ENCODE data around the gene MRPL12.

Gene MRPL12

GRCh38 chr17:81659038-81659437 is 44.1 kb upstream of the MRPL12 start:
- no CpG with 5 or more reads among the region's 5 CpGs for WGBS (ENCODE audit: extremely low coverage, insufficient coverage, insufficient read length)
- no peak overlapping the region for H2BK5ac ChIP-seq (ENCODE audit: low read depth, low read length, poor library complexity)
- no peak overlapping the region for H3K14ac ChIP-seq (ENCODE audit: low read length)
- H3K27ac ChIP-seq (ENCODE audit: low read depth, low read length): no peak overlapping the region
- H3K18ac ChIP-seq (ENCODE audit: low read length): no peak overlapping the region
- H3K79me2 ChIP-seq (ENCODE audit: control insufficient read depth, insufficient read depth, low read length, poor library complexity): no peaks in the 10 kb centered on the region
- no peak overlapping the region for H2BK120ac ChIP-seq (ENCODE audit: insufficient read depth, low read length, poor library complexity)
- H3K79me1 ChIP-seq (ENCODE audit: low read length): no peaks in the 10 kb centered on the region
- no peak overlapping the region for H4K8ac ChIP-seq (ENCODE audit: low read depth, low read length)
- H3K9ac ChIP-seq (ENCODE audit: low read length): no peak overlapping the region
- H3K4me3 ChIP-seq (ENCODE audit: low read depth, low read length): no peak overlapping the region
- no peaks in the 10 kb centered on the region for H3K27me3 ChIP-seq (ENCODE audit: insufficient read depth, low read length)
- H3K23ac ChIP-seq (ENCODE audit: low read length): no peak overlapping the region
- H3K9me3 ChIP-seq (ENCODE audit: insufficient read depth, low read depth, low read length): no peaks in the 10 kb centered on the region
- H3K36me3 ChIP-seq (ENCODE audit: control insufficient read depth in 1 of 2, insufficient read depth in 2 of 2, low read length in 2 of 2): no peaks in the 10 kb centered on the region
- no peak overlapping the region for H2AFZ ChIP-seq (ENCODE audit: insufficient read depth, low read length, poor library complexity)
- no peak overlapping the region for H3K4me2 ChIP-seq (ENCODE audit: low read length)
- no peak overlapping the region for H2AK5ac ChIP-seq (ENCODE audit: low read length)
- H3K4me1 ChIP-seq (ENCODE audit: control insufficient read depth in 1 of 2, insufficient read depth in 2 of 2, low read length in 2 of 2): peaks cover 1 to 2% of the 10 kb centered on the region in 2 experiments
- H3K4ac ChIP-seq (ENCODE audit: low read depth, low read length): no peak overlapping the region
- peak; percentile 57 to 87 for DNase-seq
- H2BK12ac ChIP-seq (ENCODE audit: low read length): no peak overlapping the region
- no peak overlapping the region for H4K91ac ChIP-seq (ENCODE audit: low read depth, low read length)
- H4K12ac ChIP-seq (ENCODE audit: low read depth, low read length): no peak overlapping the region

- Histone ChIP-seq H3K79me1 (ENCODE audit: low read length) (no peaks in the 10 kb centered on the region), H3K9me3 (ENCODE audit: insufficient read depth, low read depth, low read length) (no peaks in the 10 kb centered on the region), H3K4me1 (ENCODE audit: control insufficient read depth in 1 of 2, insufficient read depth in 2 of 2, low read length in 2 of 2) (peaks cover 6 to 8% of the 10 kb centered on the region in 2 experiments), H3K4ac (ENCODE audit: low read depth, low read length) (no peak overlapping the region), H3K18ac (ENCODE audit: low read length) (no peak overlapping the region), H4K12ac (ENCODE audit: low read depth, low read length) (no peak overlapping the region), H4K8ac (ENCODE audit: low read depth, low read length) (no peak overlapping the region), H3K23ac (ENCODE audit: low read length) (no peak overlapping the region), H3K4me3 (ENCODE audit: low read depth, low read length) (no peak overlapping the region), H3K27ac (ENCODE audit: low read depth, low read length) (no peak overlapping the region), H3K79me2 (ENCODE audit: control insufficient read depth, insufficient read depth, low read length, poor library complexity) (no peaks in the 10 kb centered on the region), H2AK5ac (ENCODE audit: low read length) (no peak overlapping the region), H2BK5ac (ENCODE audit: low read depth, low read length, poor library complexity) (no peak overlapping the region), H3K9ac (ENCODE audit: low read length) (no peak overlapping the region), H2AFZ (ENCODE audit: insufficient read depth, low read length, poor library complexity) (no peak overlapping the region), H3K14ac (ENCODE audit: low read length) (no peak overlapping the region), H3K27me3 (ENCODE audit: insufficient read depth, low read length) (no peaks in the 10 kb centered on the region), H2BK120ac (ENCODE audit: insufficient read depth, low read length, poor library complexity) (no peak overlapping the region), H4K91ac (ENCODE audit: low read depth, low read length) (no peak overlapping the region), H3K36me3 (ENCODE audit: control insufficient read depth in 1 of 2, insufficient read depth in 2 of 2, low read length in 2 of 2) (peaks cover 0 to 5% of the 10 kb centered on the region in 2 experiments), H3K4me2 (ENCODE audit: low read length) (no peak overlapping the region), H2BK12ac (ENCODE audit: low read length) (no peak overlapping the region)
- WGBS (ENCODE audit: extremely low coverage, insufficient coverage, insufficient read length): no CpG with 5 or more reads among the region's 9 CpGs
- DNase-seq: peak in 1 of 2 donors; percentile 2
These were observed 42.7 kb upstream of the MRPL12 start for GRCh38 chr17:81660441-81660840.

GRCh38 chr17:81662002-81662401 is 41.2 kb upstream of the MRPL12 start:
- Histone ChIP-seq H3K23ac (ENCODE audit: low read length) (no peak overlapping the region), H3K27me3 (ENCODE audit: insufficient read depth, low read length) (no peaks in the 10 kb centered on the region), H3K36me3 (ENCODE audit: control insufficient read depth in 1 of 2, insufficient read depth in 2 of 2, low read length in 2 of 2) (peaks cover 0 to 5% of the 10 kb centered on the region in 2 experiments), H4K91ac (ENCODE audit: low read depth, low read length) (no peak overlapping the region), H3K79me2 (ENCODE audit: control insufficient read depth, insufficient read depth, low read length, poor library complexity) (peaks cover 12% of the 10 kb centered on the region), H2BK5ac (ENCODE audit: low read depth, low read length, poor library complexity) (no peak overlapping the region), H3K18ac (ENCODE audit: low read length) (no peak overlapping the region), H3K4me3 (ENCODE audit: low read depth, low read length) (no peak overlapping the region), H2AK5ac (ENCODE audit: low read length) (no peak overlapping the region), H2BK120ac (ENCODE audit: insufficient read depth, low read length, poor library complexity) (no peak overlapping the region), H4K8ac (ENCODE audit: low read depth, low read length) (no peak overlapping the region), H2AFZ (ENCODE audit: insufficient read depth, low read length, poor library complexity) (no peak overlapping the region), H3K79me1 (ENCODE audit: low read length) (peaks cover 10% of the 10 kb centered on the region), H3K4me2 (ENCODE audit: low read length) (no peak overlapping the region), H3K9ac (ENCODE audit: low read length) (no peak overlapping the region), H2BK12ac (ENCODE audit: low read length) (no peak overlapping the region), H3K9me3 (ENCODE audit: insufficient read depth, low read depth, low read length) (no peaks in the 10 kb centered on the region), H3K4me1 (ENCODE audit: control insufficient read depth in 1 of 2, insufficient read depth in 2 of 2, low read length in 2 of 2) (peaks cover 12 to 13% of the 10 kb centered on the region in 2 experiments), H4K12ac (ENCODE audit: low read depth, low read length) (no peak overlapping the region), H3K14ac (ENCODE audit: low read length) (no peak overlapping the region), H3K4ac (ENCODE audit: low read depth, low read length) (no peak overlapping the region), H3K27ac (ENCODE audit: low read depth, low read length) (no peak overlapping the region)
- no peak for DNase-seq
- no CpG with 5 or more reads among the region's 4 CpGs for WGBS (ENCODE audit: extremely low coverage, insufficient coverage, insufficient read length)

- Histone ChIP-seq H3K18ac (ENCODE audit: low read length) (no peak overlapping the region), H2BK12ac (ENCODE audit: low read length) (no peak overlapping the region), H3K27me3 (ENCODE audit: insufficient read depth, low read length) (no peaks in the 10 kb centered on the region), H4K12ac (ENCODE audit: low read depth, low read length) (no peak overlapping the region), H2BK5ac (ENCODE audit: low read depth, low read length, poor library complexity) (no peak overlapping the region), H3K23ac (ENCODE audit: low read length) (no peak overlapping the region), H3K4me1 (ENCODE audit: control insufficient read depth in 1 of 2, insufficient read depth in 2 of 2, low read length in 2 of 2) (peaks cover 16 to 18% of the 10 kb centered on the region in 2 experiments), H2AFZ (ENCODE audit: insufficient read depth, low read length, poor library complexity) (no peak overlapping the region), H3K79me1 (ENCODE audit: low read length) (peaks cover 11% of the 10 kb centered on the region), H3K9me3 (ENCODE audit: insufficient read depth, low read depth, low read length) (no peaks in the 10 kb centered on the region), H3K27ac (ENCODE audit: low read depth, low read length) (no peak overlapping the region), H3K9ac (ENCODE audit: low read length) (no peak overlapping the region), H2BK120ac (ENCODE audit: insufficient read depth, low read length, poor library complexity) (no peak overlapping the region), H3K4me2 (ENCODE audit: low read length) (no peak overlapping the region), H4K91ac (ENCODE audit: low read depth, low read length) (no peak overlapping the region), H3K4ac (ENCODE audit: low read depth, low read length) (no peak overlapping the region), H3K4me3 (ENCODE audit: low read depth, low read length) (no peak overlapping the region), H3K14ac (ENCODE audit: low read length) (no peak overlapping the region), H2AK5ac (ENCODE audit: low read length) (no peak overlapping the region), H3K79me2 (ENCODE audit: control insufficient read depth, insufficient read depth, low read length, poor library complexity) (peaks cover 13% of the 10 kb centered on the region), H3K36me3 (ENCODE audit: control insufficient read depth in 1 of 2, insufficient read depth in 2 of 2, low read length in 2 of 2) (peaks cover 3 to 11% of the 10 kb centered on the region in 2 experiments), H4K8ac (ENCODE audit: low read depth, low read length) (no peak overlapping the region)
- WGBS (ENCODE audit: extremely low coverage, insufficient coverage, insufficient read length): no CpG with 5 or more reads among the region's 7 CpGs
- DNase-seq: peak; percentile 78
These were observed 39.1 kb upstream of the MRPL12 start for GRCh38 chr17:81664051-81664470.

Measured in trophoblast cell (in vitro differentiated cells and primary cell).